GM08714 (cell line): Measurements from ENCODE around the gene CNNM2.
"Not testable (repeated sequence)": the region's sequence is repeated elsewhere in the genome, so short reads cannot be mapped to it uniquely, and the experiment has no call there.

Experiments used
- H3K4me3 ChIP-seq: fragments of 200-500 bp; sonication (Bioruptor generic); 2 replicates; pipeline ENCODE4 v1.5.1; 2014; ENCODE audit warnings: mild to moderate bottlenecking, low read length, inconsistent platforms
- ZNF274 ChIP-seq: IDR thresholded peaks from 2 replicates; pipeline ENCODE4 v1.6.1; 2012; ENCODE audit warnings: mild to moderate bottlenecking, low read depth, low read length

CNNM2 gene

GRCh38 chr10:102975483-102976379 is 57.6 kb downstream of the CNNM2 start:
- TF ChIP-seq ZNF274: no peak
- no peak overlapping the region for H3K4me3 ChIP-seq

DNA sequence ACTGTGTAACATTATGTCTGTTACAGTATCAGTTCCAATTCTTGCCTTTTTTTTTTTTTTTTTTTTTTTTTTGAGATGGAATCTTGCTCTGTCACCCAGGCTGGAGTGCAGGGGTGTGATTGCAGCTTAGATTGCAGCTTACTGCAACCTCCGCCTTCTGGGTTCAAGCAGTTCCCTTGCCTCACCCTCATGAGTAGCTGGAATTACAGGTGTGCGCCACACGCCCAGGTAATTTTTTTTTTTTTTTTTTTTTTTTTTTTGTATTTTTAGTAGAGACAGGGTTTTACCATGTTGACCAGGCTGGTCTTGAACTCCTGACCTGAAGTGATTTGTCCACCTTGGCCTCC is 58.3 kb downstream of the CNNM2 start:
- not testable (repeated sequence) for H3K4me3 ChIP-seq

DNA sequence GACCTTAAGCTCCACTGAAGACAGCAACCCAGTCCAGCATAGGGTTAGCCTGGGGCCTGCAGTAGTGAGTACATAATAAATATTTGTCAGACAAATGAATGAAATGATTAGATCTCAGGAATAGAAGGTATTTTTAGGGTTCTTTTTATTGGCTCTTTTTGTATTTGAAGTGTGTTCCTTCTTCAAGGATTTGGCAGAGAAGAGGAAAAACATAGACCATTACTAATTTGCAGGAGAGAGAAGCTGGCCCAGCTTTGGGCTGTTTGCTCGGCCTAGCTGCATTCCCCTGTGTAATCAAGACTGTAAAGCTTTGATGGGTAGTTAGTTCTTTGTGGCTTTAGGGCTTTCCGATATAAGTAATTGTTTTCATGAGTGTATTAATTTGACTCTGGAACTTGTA is 64.2 kb downstream of the CNNM2 start:
- TF ChIP-seq ZNF274: no peak
- H3K4me3 ChIP-seq: no peak overlapping the region

DNA sequence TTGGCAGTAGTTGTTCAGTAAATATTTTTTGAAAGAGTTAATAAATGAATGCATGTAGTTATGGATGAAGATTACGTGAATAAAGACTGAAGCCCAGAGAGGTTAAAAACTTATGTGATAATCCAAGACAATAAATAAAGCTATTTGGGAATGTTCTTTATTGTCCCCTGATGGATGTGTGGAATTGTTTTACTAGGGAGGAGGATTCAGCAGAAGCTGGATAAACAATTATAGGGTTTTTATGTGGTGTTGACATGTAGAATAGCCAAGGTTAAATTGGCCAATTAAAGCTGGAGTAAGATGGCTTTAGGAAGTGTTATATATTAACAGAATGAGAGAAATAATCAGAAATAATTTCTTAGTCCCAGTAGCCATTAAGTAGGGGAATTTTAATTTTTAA is 66.0 kb downstream of the CNNM2 start:
- no peak for TF ChIP-seq ZNF274
- no peak overlapping the region for H3K4me3 ChIP-seq

GRCh38 chr10:102985811-102986210 is 67.7 kb downstream of the CNNM2 start:
- no peak for TF ChIP-seq ZNF274
- no peak overlapping the region for H3K4me3 ChIP-seq

DNA sequence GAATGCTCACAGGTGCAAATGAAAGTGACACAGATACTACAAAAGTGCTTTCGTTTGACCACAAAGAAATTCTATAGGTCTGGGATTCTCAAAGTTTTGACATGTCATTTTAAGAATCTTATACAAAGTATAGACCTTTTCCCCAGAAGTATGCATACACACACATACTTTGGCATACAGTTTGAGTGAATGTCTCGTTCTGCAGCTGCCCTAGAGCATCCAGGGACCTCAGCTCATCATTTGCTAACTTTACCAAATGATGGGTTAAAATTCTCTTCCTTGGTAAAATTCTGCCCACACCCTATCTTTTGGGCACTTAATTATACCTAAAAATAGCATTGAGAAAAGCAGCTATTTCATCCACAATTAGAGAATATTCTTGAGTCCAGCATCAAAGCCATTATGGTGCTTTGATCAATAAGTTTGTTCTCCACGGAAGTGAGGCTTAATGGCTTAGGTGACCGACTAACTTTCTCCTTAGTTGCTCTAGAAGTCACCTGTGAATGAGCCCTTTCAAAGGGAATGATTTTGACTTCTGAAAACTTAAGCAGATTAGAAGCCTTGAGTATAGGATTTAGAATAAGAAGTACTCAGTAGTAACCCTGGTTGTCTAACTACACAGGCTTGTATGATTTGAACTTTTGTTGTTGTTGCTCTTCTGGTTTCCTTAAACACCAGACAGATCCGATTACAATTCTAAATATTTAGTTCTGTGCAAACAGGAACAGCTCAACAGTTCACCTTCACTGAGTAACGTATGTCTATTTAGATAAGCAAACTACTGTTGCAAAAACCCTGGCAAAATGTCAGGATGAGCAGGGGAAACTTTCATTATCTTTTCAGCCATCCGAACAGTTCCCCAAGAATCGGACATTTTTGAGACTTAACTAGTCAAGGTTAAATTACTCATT is 70.6 kb downstream of the CNNM2 start:
- H3K4me3 ChIP-seq: no peak overlapping the region

DNA sequence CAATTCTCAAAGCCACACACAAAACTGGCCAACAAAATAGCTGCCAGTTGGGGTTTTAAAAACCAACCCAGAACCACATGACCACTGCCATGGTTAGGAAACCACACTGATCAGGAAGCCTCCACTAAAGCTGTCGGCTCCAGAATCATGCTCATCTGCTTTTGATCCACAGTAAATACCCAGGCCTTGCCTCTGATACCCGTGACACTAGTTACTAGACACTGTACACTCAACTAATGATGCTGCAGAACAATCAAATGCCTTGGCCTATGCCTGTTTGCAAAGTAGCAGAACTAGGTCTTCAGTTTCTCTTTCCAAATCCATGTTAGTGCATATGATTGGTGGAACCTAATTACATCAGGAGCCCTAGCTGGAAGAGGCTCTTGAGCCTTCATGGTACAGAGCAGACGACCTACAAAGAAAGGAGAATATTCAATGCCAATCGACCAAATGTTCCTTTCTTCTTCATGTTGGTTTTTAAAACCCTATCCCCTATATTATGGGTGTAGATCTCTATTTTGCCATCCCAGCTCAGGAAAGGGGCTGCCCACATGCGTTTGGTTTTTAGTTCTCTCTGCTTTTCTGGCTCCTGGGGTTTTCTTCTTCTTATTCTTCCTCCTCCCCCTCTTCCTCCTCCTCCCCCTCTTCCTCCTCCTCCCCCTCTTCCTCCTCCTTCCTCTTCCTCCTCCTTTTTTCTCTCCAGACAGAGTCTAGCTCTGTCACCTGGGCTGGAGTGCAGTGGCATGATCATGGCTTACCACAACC is 76.6 kb downstream of the CNNM2 start:
- TF ChIP-seq ZNF274: no peak
- H3K4me3 ChIP-seq: no peak overlapping the region

More for the DNA sequence above, 70.6 kb downstream of the CNNM2 start:
- TF ChIP-seq ZNF274: no peak

- no peak overlapping the region for H3K4me3 ChIP-seq
- no peak for TF ChIP-seq ZNF274
Observed at GRCh38 chr10:102996876-102997275, 78.8 kb downstream of the CNNM2 start.

DNA sequence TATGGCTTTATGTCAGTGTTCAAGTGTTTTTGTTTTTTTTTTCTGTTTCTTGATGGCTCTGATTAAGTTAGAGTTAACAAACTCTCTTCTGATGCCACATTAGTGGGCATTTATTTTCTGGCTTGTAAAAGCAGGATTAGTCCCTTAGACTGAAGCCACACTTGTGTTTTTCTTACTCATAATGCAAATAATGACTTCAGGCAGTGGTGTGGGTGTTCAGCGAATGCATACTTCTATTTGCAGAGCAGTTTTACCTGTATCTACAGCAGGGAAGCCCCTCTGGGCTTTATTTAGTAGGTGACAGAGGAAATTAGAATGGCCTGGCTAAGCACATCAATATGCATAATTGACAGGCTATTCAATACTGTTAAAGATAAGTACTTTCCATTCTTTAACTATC is 79.9 kb downstream of the CNNM2 start:
- no peak overlapping the region for H3K4me3 ChIP-seq
- TF ChIP-seq ZNF274: no peak

GRCh38 chr10:102998399-102998907 is 80.4 kb downstream of the CNNM2 start:
- no peak for TF ChIP-seq ZNF274

DNA sequence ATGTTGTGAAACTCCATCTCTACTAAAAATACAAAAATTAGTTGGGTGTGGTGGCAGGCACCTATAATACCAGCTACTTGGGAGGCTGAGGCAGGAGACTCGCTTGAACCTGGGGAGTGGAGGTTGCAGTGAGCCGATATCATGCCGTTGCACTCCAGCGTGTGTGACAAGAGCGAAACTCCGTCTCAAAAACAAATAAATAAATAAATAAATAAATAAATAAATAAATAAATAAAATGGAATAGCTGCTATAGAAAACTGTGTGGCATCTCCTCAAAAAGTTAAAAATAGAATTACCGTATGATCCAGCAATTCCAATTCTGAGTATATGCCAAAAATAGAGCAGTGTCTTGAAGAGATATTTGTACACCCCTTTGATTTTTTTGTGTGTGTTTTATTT is 82.0 kb downstream of the CNNM2 start:
- not testable (repeated sequence) for H3K4me3 ChIP-seq

More at GRCh38 chr10:102998399-102998907, 80.4 kb downstream of the CNNM2 start:
- no peak overlapping the region for H3K4me3 ChIP-seq

DNA sequence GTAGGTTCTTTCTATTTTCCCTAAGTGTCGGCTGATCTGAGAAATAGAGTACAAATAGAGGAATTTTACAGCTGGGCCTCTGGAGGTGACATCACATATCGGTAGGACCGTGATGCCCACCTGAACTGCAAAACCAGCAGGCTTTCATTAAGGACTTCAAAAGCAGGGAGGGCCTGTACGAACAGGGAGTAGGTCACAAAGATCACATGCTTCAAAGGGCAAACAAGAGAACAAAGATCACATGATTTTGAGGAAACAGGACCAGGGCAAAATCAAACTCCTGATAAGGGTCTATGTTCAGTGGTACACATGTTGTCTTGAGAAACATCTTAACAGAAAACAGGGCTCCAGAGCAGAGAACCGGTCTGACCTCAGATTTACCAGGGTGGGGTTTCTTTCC is 88.9 kb downstream of the CNNM2 start:
- no peak for TF ChIP-seq ZNF274
- H3K4me3 ChIP-seq: no peak overlapping the region

GRCh38 chr10:103013416-103013815 is 95.3 kb downstream of the CNNM2 start:
- no peak for TF ChIP-seq ZNF274
- H3K4me3 ChIP-seq: no peak overlapping the region

DNA sequence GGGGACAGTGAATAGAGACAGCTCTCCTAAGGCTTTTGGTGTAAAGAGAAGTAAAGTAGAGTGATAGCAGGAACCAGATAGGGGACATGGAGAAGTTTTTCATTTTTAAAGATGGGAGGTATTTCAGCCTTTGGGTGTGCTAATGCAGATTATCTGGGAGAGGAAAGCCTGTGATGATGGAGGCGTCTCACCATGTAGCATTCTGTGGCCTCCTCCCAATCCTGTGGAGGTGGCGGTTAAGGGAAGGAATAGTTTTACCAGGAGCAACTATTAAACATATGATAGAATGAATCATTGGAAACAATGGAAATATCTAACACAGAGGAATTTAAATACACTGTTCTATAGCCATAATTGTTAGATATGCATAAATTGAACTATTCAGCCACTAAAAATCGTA is 101.3 kb downstream of the CNNM2 start:
- H3K4me3 ChIP-seq: no peak overlapping the region
- TF ChIP-seq ZNF274: no peak
